Lower lobe of right lung (tissue), 2 donors: ENCODE measurements around the gene ACTN1. TPM values are rescaled to one million over a fixed set of nuclear protein-coding genes. Genes with fewer than 3 reads are reported as not detected.

ENCODE experiments used
- ATAC-seq, 2 donors: fragments of 200-7000 bp; cut with Tn5 transposase; one replicate each; pipeline ENCODE4 v1.9.1; 2020 to 2022; ENCODE audit warnings: mild to moderate bottlenecking in 2 of 2, moderate library complexity in 2 of 2
- DNase-seq: peaks from one replicate; pipeline ENCODE4 v3.0.0-alpha.2; 2020
- H3K27ac ChIP-seq: fragments of 200-600 bp; one replicate; pipeline ENCODE4 v1.8.0; 2022
- H3K27me3 ChIP-seq: fragments of 200-600 bp; one replicate; pipeline ENCODE4 v1.8.0; 2022; ENCODE audit warnings: low read depth
- H3K36me3 ChIP-seq: fragments of 200-600 bp; one replicate; pipeline ENCODE4 v1.8.0; 2022; ENCODE audit warnings: mild to moderate bottlenecking
- H3K4me1 ChIP-seq: fragments of 200-600 bp; one replicate; pipeline ENCODE4 v1.8.0; 2022
- H3K4me3 ChIP-seq: fragments of 200-600 bp; one replicate; pipeline ENCODE4 v1.8.0; 2022; ENCODE audit warnings: mild to moderate bottlenecking
- H3K9me3 ChIP-seq: fragments of 200-600 bp; one replicate; pipeline ENCODE4 v1.8.0; 2022
- CTCF ChIP-seq: fragments of 200-600 bp; IDR thresholded peaks from one replicate; pipeline ENCODE4 v1.8.0; 2022; ENCODE audit warnings: antibody characterized with exemption, mild to moderate bottlenecking
- intact Hi-C: fragments of 100-400 bp; cut with DNase I; formaldehyde crosslinking; loops from one replicate; pipeline ENCODE4 v1.11.0; 2022
- total RNA-seq: library from RNA; stranded (reverse); fragmentation: NEBNext Ultra II Directional; extraction: Animal tissue kit (Norgen Biotek cat#: 25700); gene quantifications from one replicate; pipeline ENCODE4 v1.2.1, GENCODE V29; 2021
- donor health status: DM: no; HTN: yes; CAD: no; lungs with severe emphysema.

ACTN1 gene
- total RNA-seq, 1 donor from 2014 or later, result 124 TPM

DNA sequence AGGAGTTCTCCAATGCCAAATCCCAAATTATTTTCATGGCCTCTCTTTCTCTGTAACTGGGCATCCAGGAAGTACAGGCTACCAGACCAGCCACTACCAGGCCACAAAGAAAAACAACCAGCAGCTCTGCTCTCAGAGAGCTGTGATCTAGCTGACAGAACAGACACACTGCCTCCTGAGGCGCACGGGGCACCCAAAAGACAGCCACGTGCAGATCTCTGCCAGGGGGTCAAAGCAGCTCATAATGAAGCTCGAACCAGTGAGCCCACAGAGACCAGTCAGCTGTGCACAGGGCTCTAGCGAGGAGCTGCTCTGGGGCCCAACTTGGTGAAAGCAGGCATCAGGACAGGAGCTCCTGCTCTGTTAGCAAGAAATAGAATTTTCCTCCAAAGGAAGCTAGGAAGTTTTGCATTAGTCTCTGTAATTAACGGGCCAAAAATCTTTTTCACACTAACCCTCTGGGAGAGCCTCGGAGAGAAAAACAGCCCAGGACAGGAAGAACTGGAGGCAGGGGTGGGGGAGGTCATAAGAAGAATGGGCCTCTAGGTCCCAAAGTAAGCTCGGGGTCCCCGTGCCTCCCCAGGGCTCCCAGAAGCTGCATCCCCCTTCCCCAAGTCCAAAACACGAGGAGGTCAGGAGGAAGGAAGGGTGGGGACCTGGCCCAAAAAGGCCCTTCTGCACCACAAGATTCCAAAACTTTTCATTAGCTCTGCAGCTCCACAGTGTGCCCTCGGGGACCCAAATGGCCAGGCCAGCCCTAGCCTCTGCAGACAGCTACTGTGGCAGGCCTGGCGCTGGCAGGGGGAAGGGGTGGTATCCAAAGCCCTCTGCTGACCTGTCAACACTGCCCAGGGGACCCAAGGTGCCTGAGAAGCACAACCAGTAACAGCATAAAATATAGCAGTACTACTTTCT is 30.2 kb downstream of the ACTN1 start:
- no peak for DNase-seq
- no peaks in the 10 kb centered on the region for H3K9me3 ChIP-seq

DNA sequence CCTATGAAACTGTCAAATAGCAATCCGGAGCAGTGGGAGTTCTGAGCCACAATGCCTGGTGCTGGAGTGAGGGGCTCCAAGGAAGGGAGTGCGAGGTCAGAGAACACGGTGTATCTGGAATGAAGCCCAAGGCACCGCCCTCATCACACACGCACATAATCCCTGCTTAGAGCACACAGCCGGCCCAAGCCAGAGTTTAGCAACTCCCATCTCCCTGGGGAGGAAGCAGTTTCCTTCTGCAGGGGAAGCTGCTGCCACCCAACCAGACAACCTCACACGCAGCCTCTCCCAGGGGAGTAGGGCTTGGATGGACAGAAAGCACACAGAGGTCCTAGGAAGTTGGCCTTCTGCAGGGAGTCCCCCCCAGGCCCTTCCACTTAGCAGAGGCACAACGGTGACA is 31.3 kb downstream of the ACTN1 start:
- Histone ChIP-seq H3K27me3 (no peaks in the 10 kb centered on the region), H3K9me3 (no peaks in the 10 kb centered on the region), H3K36me3 (no peaks in the 10 kb centered on the region), H3K27ac (no peak overlapping the region), H3K4me1 (peaks cover 90% of the 10 kb centered on the region), H3K4me3 (no peak overlapping the region)
- intact Hi-C loops, result no loop called here
- DNase-seq (no peak), ATAC-seq (peak in 1 of 2 donors; percentile 31)
- no peak for TF ChIP-seq CTCF

More for the DNA sequence above, 30.2 kb downstream of the ACTN1 start:
- Histone ChIP-seq H3K27ac (peak overlapping the region; percentile 56), H3K4me3 (no peak overlapping the region), H3K27me3 (no peaks in the 10 kb centered on the region), H3K4me1 (peaks cover 87% of the 10 kb centered on the region), H3K36me3 (no peaks in the 10 kb centered on the region)
- intact Hi-C loops, result no loop called here
- ATAC-seq, result no peak
- TF ChIP-seq CTCF, result no peak

DNA sequence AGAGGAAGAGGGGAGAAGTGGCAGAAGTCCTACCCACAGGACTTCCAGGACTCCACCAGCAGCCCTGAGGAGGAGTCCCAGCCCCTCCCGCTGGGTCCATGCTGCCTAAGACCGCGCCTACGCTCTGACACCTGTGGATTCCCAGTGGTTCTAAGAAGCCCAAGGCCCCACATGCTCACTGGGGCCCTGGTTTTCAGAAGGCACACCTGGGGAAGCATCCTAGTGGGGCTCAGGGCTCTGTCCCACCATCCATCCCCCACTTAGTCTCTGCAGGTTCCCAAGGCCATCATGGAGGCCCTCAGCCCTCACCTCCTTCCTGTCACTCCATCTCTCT is 32.6 kb downstream of the ACTN1 start:
- Histone ChIP-seq H3K9me3 (no peaks in the 10 kb centered on the region), H3K27me3 (no peaks in the 10 kb centered on the region), H3K36me3 (no peaks in the 10 kb centered on the region), H3K4me1 (peaks cover 88% of the 10 kb centered on the region), H3K27ac (no peak overlapping the region), H3K4me3 (no peak overlapping the region)
- intact Hi-C loops, result no loop called here
- no peak for TF ChIP-seq CTCF
- ATAC-seq (no peak), DNase-seq (no peak)

GRCh38 chr14:68945585-68946488 is 33.3 kb downstream of the ACTN1 start:
- ATAC-seq (peak in 1 of 2 donors; percentile 14), DNase-seq (no peak)
- no peak for TF ChIP-seq CTCF
- no peak overlapping the region for H3K4me3 ChIP-seq
- peaks cover 87% of the 10 kb centered on the region for H3K4me1 ChIP-seq
- H3K27me3 ChIP-seq, result no peaks in the 10 kb centered on the region
- no peak overlapping the region for H3K27ac ChIP-seq
- H3K36me3 ChIP-seq, result no peaks in the 10 kb centered on the region
- intact Hi-C loops, result no loop called here
- no peaks in the 10 kb centered on the region for H3K9me3 ChIP-seq

- ATAC-seq (no peak), DNase-seq (no peak)
- Histone ChIP-seq H3K27me3 (no peaks in the 10 kb centered on the region), H3K9me3 (no peaks in the 10 kb centered on the region), H3K4me3 (no peak overlapping the region), H3K36me3 (no peaks in the 10 kb centered on the region), H3K4me1 (peaks cover 87% of the 10 kb centered on the region), H3K27ac (no peak overlapping the region)
- no peak for TF ChIP-seq CTCF
- intact Hi-C loops, result no loop called here
These were observed 33.9 kb downstream of the ACTN1 start for GRCh38 chr14:68945190-68945584.
